Parathyroid adenoma (tissue), 2 donors: ENCODE measurements around the gene ESAM.

Experiments
- H2AFZ ChIP-seq: fragments of 300-600 bp; sonication (generic); one replicate; pipeline ENCODE4 v1.7.0; 2017; ENCODE audit warnings: antibody characterized with exemption, mild to moderate bottlenecking
- H3K27ac ChIP-seq: fragments of 300-600 bp; sonication (generic); one replicate; pipeline ENCODE4 v1.7.0; 2017
- H3K27me3 ChIP-seq: fragments of 300-600 bp; sonication (generic); one replicate; pipeline ENCODE4 v1.7.0; 2017; ENCODE audit warnings: low read length; ENCODE audit not compliant: control insufficient read depth, insufficient read depth
- H3K36me3 ChIP-seq: fragments of 300-600 bp; sonication (generic); one replicate; pipeline ENCODE4 v1.7.0; 2017; ENCODE audit warnings: low read length; ENCODE audit not compliant: control insufficient read depth, insufficient read depth
- H3K4me1 ChIP-seq: fragments of 300-600 bp; sonication (generic); one replicate; pipeline ENCODE4 v1.7.0; 2017; ENCODE audit warnings: control low read depth
- H3K4me2 ChIP-seq: fragments of 300-600 bp; sonication (generic); one replicate; pipeline ENCODE4 v1.7.0; 2017; ENCODE audit warnings: low read length
- H3K4me3 ChIP-seq: fragments of 300-600 bp; sonication (generic); one replicate; pipeline ENCODE4 v1.7.0; 2017; ENCODE audit warnings: low read depth, low read length
- H3K79me2 ChIP-seq: fragments of 300-600 bp; sonication (generic); one replicate; pipeline ENCODE4 v1.7.0; 2017; ENCODE audit warnings: control low read depth
- H3K9ac ChIP-seq: fragments of 300-600 bp; sonication (generic); one replicate; pipeline ENCODE4 v1.7.0; 2017; ENCODE audit warnings: mild to moderate bottlenecking
- H3K9me3 ChIP-seq: fragments of 300-600 bp; sonication (generic); one replicate; pipeline ENCODE4 v1.7.0; 2017; ENCODE audit warnings: low read length; ENCODE audit not compliant: control insufficient read depth
- CTCF ChIP-seq: fragments of 300-600 bp; sonication (generic); IDR thresholded peaks from one replicate; pipeline ENCODE4 v1.7.0; 2017; ENCODE audit warnings: antibody characterized with exemption, mild to moderate bottlenecking
- donor health status: primary hyperparathyroidism.

ESAM gene

GRCh38 chr11:124737638-124738305 lies 24.3 kb downstream of the ESAM start:
- Histone ChIP-seq H3K27ac (no peak overlapping the region), H3K79me2 (no peaks in the 10 kb centered on the region), H3K4me2 (no peak overlapping the region)

GRCh38 chr11:124736736-124737135 lies 25.4 kb downstream of the ESAM start:
- H3K9me3 ChIP-seq, result no peaks in the 10 kb centered on the region
- H3K79me2 ChIP-seq, result no peaks in the 10 kb centered on the region
- H3K27me3 ChIP-seq, result no peaks in the 10 kb centered on the region
- no peak overlapping the region for H3K4me2 ChIP-seq
- no peak overlapping the region for H3K27ac ChIP-seq
- no peak overlapping the region for H3K9ac ChIP-seq
- H3K4me3 ChIP-seq, result no peak overlapping the region
- no peak for TF ChIP-seq CTCF
- H3K36me3 ChIP-seq, result no peaks in the 10 kb centered on the region
- no peak overlapping the region for H2AFZ ChIP-seq
- no peaks in the 10 kb centered on the region for H3K4me1 ChIP-seq

More at GRCh38 chr11:124737638-124738305, 24.3 kb downstream of the ESAM start:
- no peak for TF ChIP-seq CTCF
- Histone ChIP-seq H3K4me1 (no peaks in the 10 kb centered on the region), H2AFZ (no peak overlapping the region), H3K9ac (no peak overlapping the region), H3K27me3 (no peaks in the 10 kb centered on the region), H3K36me3 (no peaks in the 10 kb centered on the region), H3K4me3 (no peak overlapping the region), H3K9me3 (no peaks in the 10 kb centered on the region)

GRCh38 chr11:124732230-124732629 lies 29.9 kb downstream of the ESAM start:
- no peaks in the 10 kb centered on the region for H3K27me3 ChIP-seq
- no peak for TF ChIP-seq CTCF
- no peaks in the 10 kb centered on the region for H3K36me3 ChIP-seq
- no peaks in the 10 kb centered on the region for H3K9me3 ChIP-seq
- no peak overlapping the region for H3K4me3 ChIP-seq
- H3K79me2 ChIP-seq, result no peaks in the 10 kb centered on the region
- H3K9ac ChIP-seq, result no peak overlapping the region
- H2AFZ ChIP-seq, result no peak overlapping the region
- no peaks in the 10 kb centered on the region for H3K4me1 ChIP-seq
- no peak overlapping the region for H3K4me2 ChIP-seq
- no peak overlapping the region for H3K27ac ChIP-seq

- H3K27me3 ChIP-seq, result no peaks in the 10 kb centered on the region
- H3K36me3 ChIP-seq, result no peaks in the 10 kb centered on the region
- H2AFZ ChIP-seq, result no peak overlapping the region
- no peak overlapping the region for H3K27ac ChIP-seq
- no peaks in the 10 kb centered on the region for H3K79me2 ChIP-seq
- no peak for TF ChIP-seq CTCF
- H3K4me1 ChIP-seq, result no peaks in the 10 kb centered on the region
- no peak overlapping the region for H3K4me3 ChIP-seq
- no peaks in the 10 kb centered on the region for H3K9me3 ChIP-seq
- no peak overlapping the region for H3K9ac ChIP-seq
- no peak overlapping the region for H3K4me2 ChIP-seq
These were observed 32.5 kb downstream of the ESAM start for GRCh38 chr11:124729571-124729970.

- no peak overlapping the region for H2AFZ ChIP-seq
- no peaks in the 10 kb centered on the region for H3K36me3 ChIP-seq
- no peaks in the 10 kb centered on the region for H3K9me3 ChIP-seq
- no peak for TF ChIP-seq CTCF
- H3K27me3 ChIP-seq, result no peaks in the 10 kb centered on the region
- no peaks in the 10 kb centered on the region for H3K79me2 ChIP-seq
- H3K4me2 ChIP-seq, result no peak overlapping the region
- H3K4me3 ChIP-seq, result no peak overlapping the region
- H3K4me1 ChIP-seq, result no peaks in the 10 kb centered on the region
- H3K27ac ChIP-seq, result no peak overlapping the region
- no peak overlapping the region for H3K9ac ChIP-seq
These were observed 34.0 kb downstream of the ESAM start for GRCh38 chr11:124728134-124728533.
